PFSK-1 (cell line): Measurements from ENCODE around the gene RBFA.

ENCODE experiments used
- FOXP2 ChIP-seq: optimal IDR thresholded peaks from 2 replicates; pipeline ENCODE3; 2011; ENCODE audit warnings: borderline replicate concordance, control low read depth, inconsistent platforms; ENCODE audit not compliant: insufficient read depth; ENCODE audit errors: extremely low read length, extremely low read depth
- POLR2AphosphoS5 ChIP-seq: IDR thresholded peaks from 2 replicates; pipeline ENCODE4 v1.6.1; 2012; ENCODE audit warnings: low read depth, mild to moderate bottlenecking, control low read depth, low read length, moderate library complexity
- SIN3A ChIP-seq: IDR thresholded peaks from 2 replicates; pipeline ENCODE4 v1.6.1; 2012; ENCODE audit warnings: mild to moderate bottlenecking, low read length, moderate library complexity, borderline replicate concordance; ENCODE audit not compliant: insufficient read depth
- TAF1 ChIP-seq: IDR thresholded peaks from 2 replicates; pipeline ENCODE4 v1.6.1; 2012; ENCODE audit warnings: low read length, control low read depth, borderline replicate concordance; ENCODE audit not compliant: insufficient read depth
- TF ChIP-seq, protein P1 (sequence below), 2 experiments: IDR thresholded peaks; 2 replicates each; pipeline versions ENCODE4 v1.6.1 to v1.8.0; 2011 to 2012; ENCODE audit warnings: low read depth in 2 of 2, low read length in 2 of 2, control low read depth in 1 of 2, inconsistent platforms in 1 of 2, mild to moderate bottlenecking in 1 of 2, moderate library complexity in 1 of 2; ENCODE audit not compliant: insufficient read depth in 1 of 2

RBFA gene

DNA sequence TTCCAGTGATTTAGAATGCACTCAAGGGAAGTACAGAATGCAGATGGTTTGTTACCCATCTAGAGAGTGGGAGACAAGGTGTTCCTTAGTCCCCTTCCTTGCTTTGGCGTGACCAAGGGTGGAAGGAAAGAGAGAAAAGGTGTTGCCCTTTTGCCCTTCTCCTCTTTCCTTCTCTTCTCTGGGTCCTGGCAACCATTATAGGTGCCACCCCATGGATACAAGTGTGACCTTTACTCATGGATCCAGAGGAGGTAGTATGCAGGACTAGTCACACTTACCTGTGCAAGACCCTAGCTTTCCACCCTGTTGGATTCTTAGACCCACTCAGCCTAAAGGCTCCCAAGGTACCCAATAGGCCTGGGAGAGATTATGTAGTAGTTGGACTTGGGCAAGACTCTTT lies 11.6 kb upstream of the RBFA start:
- TF ChIP-seq SIN3A (no peak), FOXP2 (no peak), POLR2AphosphoS5 (no peak), TAF1 (no peak)
- TF ChIP-seq, protein P1, sequence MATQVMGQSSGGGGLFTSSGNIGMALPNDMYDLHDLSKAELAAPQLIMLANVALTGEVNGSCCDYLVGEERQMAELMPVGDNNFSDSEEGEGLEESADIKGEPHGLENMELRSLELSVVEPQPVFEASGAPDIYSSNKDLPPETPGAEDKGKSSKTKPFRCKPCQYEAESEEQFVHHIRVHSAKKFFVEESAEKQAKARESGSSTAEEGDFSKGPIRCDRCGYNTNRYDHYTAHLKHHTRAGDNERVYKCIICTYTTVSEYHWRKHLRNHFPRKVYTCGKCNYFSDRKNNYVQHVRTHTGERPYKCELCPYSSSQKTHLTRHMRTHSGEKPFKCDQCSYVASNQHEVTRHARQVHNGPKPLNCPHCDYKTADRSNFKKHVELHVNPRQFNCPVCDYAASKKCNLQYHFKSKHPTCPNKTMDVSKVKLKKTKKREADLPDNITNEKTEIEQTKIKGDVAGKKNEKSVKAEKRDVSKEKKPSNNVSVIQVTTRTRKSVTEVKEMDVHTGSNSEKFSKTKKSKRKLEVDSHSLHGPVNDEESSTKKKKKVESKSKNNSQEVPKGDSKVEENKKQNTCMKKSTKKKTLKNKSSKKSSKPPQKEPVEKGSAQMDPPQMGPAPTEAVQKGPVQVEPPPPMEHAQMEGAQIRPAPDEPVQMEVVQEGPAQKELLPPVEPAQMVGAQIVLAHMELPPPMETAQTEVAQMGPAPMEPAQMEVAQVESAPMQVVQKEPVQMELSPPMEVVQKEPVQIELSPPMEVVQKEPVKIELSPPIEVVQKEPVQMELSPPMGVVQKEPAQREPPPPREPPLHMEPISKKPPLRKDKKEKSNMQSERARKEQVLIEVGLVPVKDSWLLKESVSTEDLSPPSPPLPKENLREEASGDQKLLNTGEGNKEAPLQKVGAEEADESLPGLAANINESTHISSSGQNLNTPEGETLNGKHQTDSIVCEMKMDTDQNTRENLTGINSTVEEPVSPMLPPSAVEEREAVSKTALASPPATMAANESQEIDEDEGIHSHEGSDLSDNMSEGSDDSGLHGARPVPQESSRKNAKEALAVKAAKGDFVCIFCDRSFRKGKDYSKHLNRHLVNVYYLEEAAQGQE (IDR thresholded peaks at IDR 0.05; ENCODE audit: insufficient read depth in 1 of 2, low read depth in 2 of 2, low read length in 2 of 2): no peak

DNA sequence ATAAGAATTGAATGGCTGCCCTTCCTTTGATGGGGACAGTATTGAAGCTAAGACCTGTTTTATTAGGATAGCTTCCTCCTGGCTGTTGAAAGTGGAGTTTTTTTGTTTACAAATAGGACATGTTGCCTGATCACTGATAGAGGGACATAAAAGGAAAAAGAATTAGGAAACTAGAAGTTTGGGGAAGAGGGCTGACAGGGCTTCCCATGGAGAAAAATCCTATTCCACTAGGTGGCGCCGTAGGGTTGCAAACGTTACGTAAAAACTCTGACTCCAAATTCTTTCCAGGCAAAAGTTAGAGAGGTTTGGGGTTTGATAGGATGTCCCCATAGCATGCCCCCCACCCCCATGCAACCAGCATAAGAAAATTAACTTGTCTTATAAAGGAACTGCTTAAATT lies 11.1 kb upstream of the RBFA start:
- no peak for TF ChIP-seq POLR2AphosphoS5
- TF ChIP-seq, protein P1 (IDR thresholded peaks at IDR 0.05; ENCODE audit: insufficient read depth in 1 of 2, low read depth in 2 of 2, low read length in 2 of 2): no peak
- TF ChIP-seq TAF1: no peak
- no peak for TF ChIP-seq SIN3A
- TF ChIP-seq FOXP2: no peak

GRCh38 chr18:80026363-80026762 lies 7.9 kb upstream of the RBFA start:
- no peak for TF ChIP-seq FOXP2
- TF ChIP-seq POLR2AphosphoS5: no peak
- no peak for TF ChIP-seq TAF1
- no peak for TF ChIP-seq SIN3A
- TF ChIP-seq, protein P1 (IDR thresholded peaks at IDR 0.05; ENCODE audit: insufficient read depth in 1 of 2, low read depth in 2 of 2, low read length in 2 of 2): no peak

- TF ChIP-seq SIN3A: no peak
- TF ChIP-seq POLR2AphosphoS5: no peak
- no peak for TF ChIP-seq FOXP2
- TF ChIP-seq, protein P1 (IDR thresholded peaks at IDR 0.05; ENCODE audit: insufficient read depth in 1 of 2, low read depth in 2 of 2, low read length in 2 of 2): no peak
- no peak for TF ChIP-seq TAF1
These were observed 4.5 kb upstream of the RBFA start for GRCh38 chr18:80029690-80030089.
